ENCODE measurements around the gene FRG2.
"Not testable (repeated sequence)": the region's sequence is repeated elsewhere in the genome, so short reads cannot be mapped to it uniquely, and the experiment has no call there.

Gene FRG2

GRCh38 chr4:190027156-190027555 lies at the start of gene FRG2:
FRG2 (minus strand) TSS chr4:190027256; CDS start chr4:190027204, 52 bp downstream.
- not testable (repeated sequence) for DNase-seq (ENCODE audit: low spot score)

GRCh38 chr4:190068351-190068750 lies 41.3 kb upstream of the FRG2 start:
- not testable (repeated sequence) for DNase-seq (ENCODE audit: low spot score)

GRCh38 chr4:190064805-190065204 lies 37.7 kb upstream of the FRG2 start:
- not testable (repeated sequence) for DNase-seq (ENCODE audit: low spot score)

- not testable (repeated sequence) for DNase-seq (ENCODE audit: low spot score)
Measured at GRCh38 chr4:190064342-190064741, 37.3 kb upstream of the FRG2 start, which contains the start of gene DBET. DBET (plus strand) TSS chr4:190064502.

GRCh38 chr4:190058997-190059396 lies 31.9 kb upstream of the FRG2 start:
- not testable (repeated sequence) for DNase-seq (ENCODE audit: low spot score)

GRCh38 chr4:190049378-190050239 lies 22.6 kb upstream of the FRG2 start:
- DNase-seq (ENCODE audit: low spot score): not testable (repeated sequence)

- not testable (repeated sequence) for DNase-seq (ENCODE audit: low spot score)
Measured at GRCh38 chr4:190047627-190048026, 20.6 kb upstream of the FRG2 start.

- not testable (repeated sequence) for DNase-seq (ENCODE audit: low spot score)
Measured at GRCh38 chr4:190040873-190041272, 13.8 kb upstream of the FRG2 start.

- DNase-seq (ENCODE audit: low spot score): peak; percentile 31
Measured at GRCh38 chr4:190037704-190038388, 10.8 kb upstream of the FRG2 start.

- DNase-seq (ENCODE audit: low spot score): not testable (repeated sequence)
Measured at GRCh38 chr4:190031264-190031663, 4.2 kb upstream of the FRG2 start.

- not testable (repeated sequence) for DNase-seq (ENCODE audit: low spot score)
Measured at GRCh38 chr4:190022614-190023281, 4.3 kb downstream of the FRG2 start.

GRCh38 chr4:190021973-190022372 lies 5.1 kb downstream of the FRG2 start:
- not testable (repeated sequence) for DNase-seq (ENCODE audit: low spot score)

GRCh38 chr4:190020790-190021717 lies 6.0 kb downstream of the FRG2 start:
- DNase-seq (ENCODE audit: low spot score): no peak

- not testable (repeated sequence) for DNase-seq (ENCODE audit: low spot score)
Measured at GRCh38 chr4:190019859-190020463, 7.1 kb downstream of the FRG2 start.

GRCh38 chr4:190019023-190019858 lies 7.8 kb downstream of the FRG2 start:
- no peak for DNase-seq (ENCODE audit: low spot score)

- DNase-seq (ENCODE audit: low spot score): no peak
Measured at GRCh38 chr4:190018201-190018920, 8.7 kb downstream of the FRG2 start.

- no peak for DNase-seq (ENCODE audit: low spot score)
Measured at GRCh38 chr4:190017357-190018200, 9.5 kb downstream of the FRG2 start.

All from CD4-positive, alpha-beta T cell treated with Interleukin-15 for 4 hours (primary cell).